DOHH2 (cell line): ENCODE measurements around the gene TDP1.
A peak's percentile ranks its signal among the peaks of the same experiment; 100 is the strongest.

Source experiments
- CTCF ChIP-seq: fragments of 200-600 bp; sonication (generic); IDR thresholded peaks from one replicate; pipeline ENCODE4 v1.5.1; 2014; ENCODE audit warnings: antibody characterized with exemption, mild to moderate bottlenecking, low read depth, low read length; ENCODE audit not compliant: poor library complexity, severe bottlenecking
- EZH2phosphoT487 ChIP-seq: fragments of 200-600 bp; sonication (generic); IDR thresholded peaks from 2 replicates; pipeline ENCODE4 v1.6.1; 2017; ENCODE audit warnings: borderline replicate concordance, mild to moderate bottlenecking, antibody characterized with exemption, low read length, moderate library complexity, mixed read lengths

DNA sequence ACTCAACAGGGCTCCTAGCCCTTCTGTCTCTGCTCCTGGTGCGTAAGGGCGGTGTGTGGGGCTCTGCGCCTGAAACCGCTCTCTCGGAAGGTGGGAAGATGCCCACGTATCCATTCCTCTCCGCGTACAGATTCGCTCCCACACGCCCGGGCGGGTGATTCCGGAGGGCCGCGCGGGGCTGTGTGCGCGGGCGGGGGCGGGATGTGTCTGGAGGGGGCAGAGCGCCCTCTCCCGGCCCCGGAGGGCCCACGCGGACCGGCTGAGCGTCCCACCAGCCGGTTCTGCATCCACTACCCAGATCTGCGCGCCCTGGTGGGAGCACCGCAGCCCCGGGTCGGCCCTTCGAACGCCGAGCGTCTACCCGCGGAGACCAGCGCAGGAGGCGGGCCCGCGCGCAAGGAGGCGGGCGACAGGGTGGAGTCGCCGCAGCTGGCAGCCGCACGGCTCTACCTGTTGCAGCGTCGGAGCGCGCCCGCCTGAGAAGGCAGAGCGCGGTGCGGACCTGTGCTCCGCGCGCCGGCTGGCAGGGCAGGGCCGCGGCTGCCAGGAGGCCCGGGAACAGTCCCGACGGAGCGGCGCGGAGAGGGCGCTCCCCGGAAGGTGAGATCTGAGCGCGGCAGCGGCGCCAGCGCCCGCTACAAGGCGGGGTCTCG is 104.7 kb downstream of the TDP1 start:
- TF ChIP-seq CTCF (peak; percentile 42), EZH2phosphoT487 (no peak; the same call in 1 of the 2 replicates)
